ENCODE results near the gene OOSP3.

DNA sequence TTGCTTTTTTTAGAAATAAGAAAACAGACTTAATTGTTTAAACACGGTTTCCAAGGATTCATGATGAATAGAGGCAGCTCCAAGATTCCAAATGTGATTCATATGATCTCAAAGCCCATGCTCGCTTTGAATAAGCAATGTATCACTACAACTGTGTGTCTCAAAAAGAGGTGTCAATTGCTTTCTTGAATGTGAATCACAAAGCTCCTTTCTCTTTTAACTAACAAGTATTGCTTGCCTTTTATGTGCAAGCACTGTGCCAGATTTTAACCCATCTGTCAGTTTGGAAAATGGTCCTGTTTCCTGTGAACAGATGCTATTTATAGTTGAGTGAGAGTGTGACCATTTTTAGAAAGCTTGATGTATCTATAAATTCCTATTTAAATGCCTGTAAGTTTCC is 66.1 kb downstream of the OOSP3 start:
- TF ChIP-seq CTCF (IDR thresholded peaks at IDR 0.05) (no peak), POLR2A (IDR thresholded peaks at IDR 0.05) (no peak)
